HG03520 (cell line): Measurements from ENCODE around the gene ATP5F1D.

Experiments
- ATAC-seq: cut with Tn5 transposase; IDR thresholded peaks from one replicate; pipeline ENCODE4 v1.9.1; 2021; ENCODE audit warnings: mild to moderate bottlenecking, moderate library complexity; ENCODE audit not compliant: unreplicated experiment

The ATP5F1D gene

DNA sequence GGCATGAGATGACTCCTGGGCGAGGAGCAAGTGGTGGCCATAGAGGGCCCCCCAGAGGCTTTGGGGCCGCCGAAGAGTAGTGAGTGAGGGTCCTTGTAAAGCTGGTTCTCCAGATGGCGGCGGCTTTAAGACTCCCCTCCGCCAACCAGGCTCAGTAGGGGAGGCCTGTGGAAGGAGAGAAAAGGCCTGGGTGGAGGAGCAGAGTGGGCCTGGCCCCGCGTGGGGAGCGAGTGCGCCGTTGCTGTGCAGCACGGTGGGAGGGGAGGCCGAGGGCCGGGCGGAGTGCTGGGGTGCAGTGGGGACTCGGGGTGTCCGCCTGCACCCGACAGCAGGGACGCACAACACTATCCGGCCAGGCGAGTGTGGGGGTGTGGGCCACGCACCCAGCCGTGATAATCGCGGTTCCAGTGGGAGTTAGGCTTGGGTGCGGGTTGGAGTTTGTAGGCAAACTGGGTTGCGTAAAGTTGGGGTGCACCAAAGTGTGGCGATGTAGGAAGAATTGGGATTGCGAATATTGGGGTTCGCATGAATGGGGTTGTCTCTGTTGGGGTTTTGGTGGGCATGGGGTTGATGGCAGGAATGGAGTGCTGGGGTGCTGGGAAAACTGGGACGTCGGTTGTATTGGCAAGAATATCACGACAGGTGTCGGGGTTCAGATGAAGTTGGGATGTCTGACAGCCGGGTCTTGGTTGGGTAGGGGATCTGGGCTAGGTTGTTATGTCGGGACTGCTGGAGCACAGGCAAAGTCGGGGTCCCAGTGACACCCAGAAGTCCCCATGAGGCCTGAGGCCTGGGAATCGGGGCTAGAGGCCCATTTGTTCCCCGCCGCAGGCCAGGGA lies 26.9 kb downstream of the ATP5F1D start:
- no peak for ATAC-seq

- ATAC-seq, result peak; percentile 58
These were observed 27.5 kb downstream of the ATP5F1D start, which contains the start of gene CIRBP for GRCh38 chr19:1269065-1269477. Gene CIRBP, plus strand, starts transcription at chr19:1269332. Its CDS starts 1,602 bp downstream, at chr19:1270934.

DNA sequence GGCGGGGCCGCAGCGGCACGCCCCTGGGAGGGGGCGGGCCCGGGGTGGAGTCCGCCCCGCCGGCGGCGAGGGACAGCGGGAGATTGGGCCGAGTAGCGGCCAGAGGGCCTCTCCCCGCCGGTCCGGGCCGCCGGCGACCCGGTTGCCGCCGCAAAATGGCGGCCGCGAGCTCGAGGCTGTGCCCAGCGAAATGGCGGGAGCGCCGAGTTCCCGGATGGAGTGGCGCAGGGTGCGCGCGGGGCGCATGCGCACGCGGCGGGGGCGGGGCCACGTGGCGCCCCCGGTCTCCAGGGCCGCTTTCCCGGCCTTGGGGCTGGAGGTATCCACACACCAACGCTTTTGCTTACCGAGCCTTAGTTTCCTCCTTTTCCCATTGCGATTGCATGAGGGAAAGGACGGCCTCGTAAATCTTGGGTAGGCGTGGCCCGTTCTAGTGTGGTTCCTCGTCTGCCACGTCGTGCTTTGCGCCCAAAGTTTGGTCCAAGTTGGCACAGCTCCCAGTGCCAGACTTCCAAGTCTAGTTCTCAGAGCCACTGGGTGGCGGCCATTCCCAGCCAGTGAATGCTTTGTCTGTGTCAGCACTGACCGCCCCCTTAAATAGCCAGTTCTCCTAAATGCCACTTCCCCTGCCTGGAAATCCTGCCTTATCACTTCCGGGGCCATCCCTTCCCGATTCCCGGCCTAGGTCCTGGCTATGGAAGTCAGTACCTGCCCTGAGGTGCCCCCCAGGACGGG lies 28.1 kb downstream of the ATP5F1D start:
- peak; percentile 19 for ATAC-seq

GRCh38 chr19:1270213-1270853 lies 28.8 kb downstream of the ATP5F1D start:
- ATAC-seq, result no peak

GRCh38 chr19:1270854-1271527 lies 29.4 kb downstream of the ATP5F1D start:
- no peak for ATAC-seq

DNA sequence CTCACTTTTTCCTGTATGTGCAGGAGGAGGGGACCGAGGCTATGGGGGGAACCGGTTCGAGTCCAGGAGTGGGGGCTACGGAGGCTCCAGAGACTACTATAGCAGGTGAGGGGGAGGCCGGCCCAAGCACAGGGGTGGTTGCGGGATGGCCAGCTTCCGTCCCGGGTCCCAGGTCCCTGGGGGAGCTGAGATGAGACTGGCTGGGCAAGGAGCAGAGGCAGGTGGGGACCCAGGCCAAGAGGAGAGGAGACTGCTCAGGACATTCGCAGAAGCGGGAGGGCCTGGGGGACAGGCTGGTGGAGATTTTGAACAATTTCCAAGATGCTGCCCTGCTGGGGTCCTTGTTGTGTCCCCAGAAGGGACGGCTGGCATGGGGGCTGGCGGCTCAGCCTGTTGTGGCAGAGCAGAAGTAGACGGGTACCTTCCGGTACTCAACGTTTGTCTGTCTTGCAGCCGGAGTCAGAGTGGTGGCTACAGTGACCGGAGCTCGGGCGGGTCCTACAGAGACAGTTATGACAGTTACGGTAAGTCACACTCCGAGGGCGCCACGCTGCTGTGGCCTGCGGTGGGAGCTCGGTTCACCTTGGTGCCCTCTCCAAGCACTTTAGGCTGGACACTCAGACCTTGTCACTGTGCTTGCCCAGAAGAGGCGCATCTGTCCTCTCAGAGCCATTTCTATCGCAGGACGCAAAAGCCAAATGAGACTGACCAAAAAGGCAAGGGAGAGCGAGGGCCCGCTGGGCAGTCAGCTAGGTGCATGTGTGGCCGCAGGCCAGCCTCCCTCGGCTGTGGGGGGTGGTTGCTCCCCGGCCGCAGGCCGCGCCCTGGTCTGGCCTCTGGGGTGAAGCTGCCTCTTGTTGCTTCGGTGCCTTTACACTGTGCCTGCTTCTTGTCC lies 30.2 kb downstream of the ATP5F1D start:
- ATAC-seq, result no peak

DNA sequence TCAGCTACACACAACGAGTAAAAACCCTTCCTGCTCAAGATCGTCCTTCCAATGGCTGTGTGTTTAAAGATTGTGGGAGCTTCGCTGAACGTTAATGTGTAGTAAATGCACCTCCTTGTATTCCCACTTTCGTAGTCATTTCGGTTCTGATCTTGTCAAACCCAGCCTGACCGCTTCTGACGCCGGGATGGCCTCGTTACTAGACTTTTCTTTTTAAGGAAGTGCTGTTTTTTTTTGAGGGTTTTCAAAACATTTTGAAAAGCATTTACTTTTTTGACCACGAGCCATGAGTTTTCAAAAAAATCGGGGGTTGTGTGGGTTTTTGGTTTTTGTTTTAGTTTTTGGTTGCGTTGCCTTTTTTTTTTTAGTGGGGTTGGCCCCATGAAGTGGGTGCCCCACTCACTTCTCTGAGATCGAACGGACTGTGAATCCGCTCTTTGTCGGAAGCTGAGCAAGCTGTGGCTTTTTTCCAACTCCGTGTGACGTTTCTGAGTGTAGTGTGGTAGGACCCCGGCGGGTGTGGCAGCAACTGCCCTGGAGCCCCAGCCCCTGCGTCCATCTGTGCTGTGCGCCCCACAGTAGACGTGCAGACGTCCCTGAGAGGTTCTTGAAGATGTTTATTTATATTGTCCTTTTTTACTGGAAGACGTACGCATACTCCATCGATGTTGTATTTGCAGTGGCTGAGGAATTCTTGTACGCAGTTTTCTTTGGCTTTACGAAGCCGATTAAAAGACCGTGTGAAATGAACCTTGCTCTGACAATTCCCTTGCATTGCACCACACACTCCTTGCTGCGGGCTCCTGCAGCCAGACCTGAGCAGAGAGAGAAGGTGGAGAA lies 31.1 kb downstream of the ATP5F1D start:
- ATAC-seq, result no peak

DNA sequence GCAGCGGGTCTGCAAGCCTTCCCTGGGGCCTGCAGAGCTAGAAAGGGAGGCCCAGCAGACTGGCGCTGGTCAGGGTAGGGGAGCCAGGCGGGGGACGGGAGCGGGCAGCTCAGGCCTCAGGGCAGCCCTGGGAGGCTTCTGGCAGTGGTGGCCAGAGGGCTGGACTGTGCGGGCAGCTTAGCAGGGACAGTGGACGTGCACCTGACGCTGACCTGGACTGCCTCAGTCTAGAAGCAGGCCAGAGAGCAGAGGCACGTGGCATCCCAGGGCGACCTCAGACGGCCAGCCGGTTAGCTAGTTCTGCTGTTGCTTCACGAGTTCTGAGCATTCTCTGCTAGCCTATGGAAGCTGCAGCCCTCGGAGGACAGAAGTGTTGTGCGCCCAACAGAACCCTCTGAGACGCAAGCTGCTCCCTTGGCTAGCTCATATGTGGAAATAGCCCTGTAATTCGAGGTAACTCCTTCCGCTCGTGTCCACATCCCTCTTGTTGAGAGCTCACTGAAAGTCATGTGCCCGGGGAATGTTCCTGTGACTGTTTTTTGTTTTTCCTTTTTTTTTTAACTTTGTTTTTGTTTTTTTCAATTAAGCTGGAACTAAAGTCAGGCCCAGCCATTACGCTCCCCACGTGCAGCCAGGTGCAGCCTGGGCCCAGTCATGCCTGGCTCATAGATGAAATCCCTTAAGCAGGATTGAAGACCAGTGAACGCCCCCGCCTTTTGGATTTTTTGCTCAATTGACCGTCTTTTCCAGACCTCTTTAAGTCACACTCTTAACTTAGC lies 31.9 kb downstream of the ATP5F1D start:
- ATAC-seq, result no peak

- no peak for ATAC-seq
These were observed 32.7 kb downstream of the ATP5F1D start for GRCh38 chr19:1274081-1274851.

DNA sequence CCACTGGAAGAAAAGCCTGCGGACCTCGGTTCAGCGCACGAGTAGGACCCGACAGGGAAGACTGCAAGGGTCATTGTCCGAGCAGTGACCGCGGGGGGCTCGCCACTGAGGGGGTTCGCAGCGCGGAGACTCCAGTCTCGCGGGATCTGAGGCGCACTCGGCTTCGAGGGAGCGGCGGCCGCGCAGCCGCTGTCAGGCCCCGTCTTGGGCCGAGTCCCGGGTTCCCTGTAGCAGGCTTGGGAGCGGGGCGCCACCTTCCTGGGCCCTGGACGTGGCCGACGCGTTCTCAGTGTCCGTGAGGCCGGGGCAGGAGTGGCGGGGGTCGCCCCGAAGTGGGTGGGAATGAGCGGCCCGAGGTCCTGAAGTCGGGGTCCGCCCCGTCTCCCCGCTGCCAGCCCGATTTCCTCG lies 33.3 kb downstream of the ATP5F1D start:
- ATAC-seq, result no peak

DNA sequence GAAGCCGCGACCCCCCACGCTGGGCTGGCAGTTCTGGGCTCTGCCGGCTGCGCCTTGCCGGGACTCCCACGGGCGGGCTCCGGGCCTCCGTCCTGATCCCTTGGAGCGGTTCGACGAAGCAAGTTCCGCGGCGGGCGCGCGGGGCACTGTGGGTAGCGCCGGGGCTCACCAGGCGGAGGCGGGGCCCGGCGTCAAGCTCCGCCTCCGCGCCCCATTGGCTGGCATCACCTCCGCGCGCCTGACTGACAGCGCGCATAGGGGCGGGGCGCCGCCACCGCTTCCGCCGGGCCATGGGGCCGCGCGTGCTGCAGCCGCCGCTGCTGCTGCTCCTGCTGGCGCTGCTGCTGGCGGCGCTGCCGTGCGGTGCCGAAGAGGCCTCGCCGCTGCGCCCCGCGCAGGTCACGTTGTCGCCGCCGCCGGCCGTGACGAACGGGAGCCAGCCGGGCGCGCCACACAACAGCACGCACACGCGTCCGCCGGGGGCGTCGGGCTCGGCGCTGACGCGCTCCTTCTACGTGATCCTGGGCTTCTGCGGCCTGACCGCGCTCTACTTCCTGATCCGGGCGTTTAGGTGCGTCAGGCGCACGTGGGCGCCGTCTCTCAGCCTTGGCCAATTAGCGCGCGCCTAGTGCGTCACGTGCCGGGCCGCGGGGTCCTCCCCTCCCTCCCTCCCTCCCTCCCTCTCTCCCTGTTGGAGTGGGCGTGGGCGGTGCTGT lies 33.9 kb downstream of the ATP5F1D start, which contains the start of gene FAM174C:
FAM174C (plus strand) TSS at position 271 of the 716 bp plus-strand sequence; CDS start at position 291, 20 bp downstream.
- peak; percentile 66 for ATAC-seq

DNA sequence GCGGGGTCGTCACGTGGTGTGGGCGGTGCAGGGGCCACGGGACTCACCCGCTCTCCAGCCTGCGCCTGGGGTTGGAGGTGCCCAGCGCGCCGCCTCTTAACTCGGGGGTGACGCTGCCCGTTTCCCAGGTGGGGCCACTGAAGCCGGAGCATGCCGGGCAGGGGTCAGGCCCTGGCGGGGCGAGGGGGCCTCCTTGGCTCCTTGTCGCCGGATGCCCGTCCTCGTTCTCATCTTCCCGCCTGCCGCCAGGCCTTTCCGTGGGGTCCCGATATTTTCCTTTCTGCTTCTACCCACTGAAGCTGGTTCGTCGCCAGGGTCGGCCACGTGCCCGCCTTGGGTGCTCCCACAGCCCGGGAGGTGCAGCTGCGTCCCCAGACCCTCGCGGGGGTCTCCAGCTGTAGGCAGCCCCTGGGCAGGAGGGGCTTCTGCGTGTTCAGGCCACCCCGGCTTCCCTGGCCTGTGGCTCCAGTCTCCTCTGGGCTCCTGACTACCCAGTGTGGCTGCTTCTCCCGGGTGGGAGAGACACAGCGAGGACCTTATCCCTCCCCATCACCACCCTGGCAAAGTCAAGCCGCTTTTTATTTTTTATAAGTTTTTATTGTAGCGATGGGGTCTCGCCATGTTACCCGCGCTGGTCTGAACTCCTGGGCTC lies 34.6 kb downstream of the ATP5F1D start:
- no peak for ATAC-seq

GRCh38 chr19:1276628-1277022 lies 35.1 kb downstream of the ATP5F1D start:
- no peak for ATAC-seq

DNA sequence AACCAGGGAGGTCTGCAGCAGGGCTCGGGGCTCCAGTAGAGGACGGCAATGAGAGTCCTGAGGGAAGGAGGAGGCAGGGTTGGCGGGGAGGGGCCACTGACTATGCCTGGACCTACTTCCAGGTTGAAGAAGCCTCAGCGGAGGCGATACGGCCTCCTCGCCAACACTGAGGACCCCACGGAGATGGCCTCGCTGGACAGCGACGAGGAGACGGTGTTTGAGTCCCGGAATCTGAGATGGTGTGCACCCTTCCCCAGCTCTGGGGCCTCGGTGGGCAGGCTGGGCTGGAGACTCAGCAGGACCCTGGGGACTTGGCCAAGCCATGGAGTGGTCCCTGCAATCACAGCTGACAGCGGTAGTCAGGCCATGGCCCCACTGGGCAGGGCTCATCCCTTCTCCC lies 35.5 kb downstream of the ATP5F1D start:
- no peak for ATAC-seq

DNA sequence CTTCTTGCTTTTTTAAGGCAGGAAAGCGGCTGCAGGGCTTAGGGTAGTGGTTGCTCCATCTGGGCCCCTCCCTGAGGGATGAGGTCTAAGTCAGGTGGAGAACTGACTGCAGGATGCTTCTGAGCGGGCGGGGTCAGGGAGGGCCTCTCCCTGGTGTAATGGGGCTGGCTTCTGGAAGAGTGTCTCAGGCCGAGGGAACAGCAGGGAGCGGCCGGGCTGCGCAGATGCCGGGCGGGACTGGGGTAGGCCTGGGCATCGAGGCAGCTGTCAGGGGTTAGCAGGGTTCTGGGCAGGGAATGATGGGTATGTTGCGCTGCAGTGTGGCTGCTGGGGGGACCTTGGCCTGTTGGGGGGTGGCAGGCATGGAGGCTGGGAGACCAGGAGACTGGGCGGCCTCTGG lies 36.5 kb downstream of the ATP5F1D start:
- ATAC-seq, result no peak
